Stimulated activated CD4-positive, alpha-beta T cell treated with anti-CD3 and anti-CD28 coated beads, TNF-alpha, amount 100 ng/mL, for 48 hours (primary cell): ENCODE measurements around the gene ATP6V0A1.
A peak's percentile ranks its signal among the peaks of the same experiment; 100 is the strongest.
"Not testable (repeated sequence)": the region's sequence is repeated elsewhere in the genome, so short reads cannot be mapped to it uniquely, and the experiment has no call there.

ENCODE experiments used
- DNase-seq, 3 donors: peaks; one replicate each; pipeline ENCODE4 v3.0.0-alpha.2; 2020; ENCODE audit warnings: low read depth in 3 of 3

The ATP6V0A1 gene

GRCh38 chr17:42538482-42538881 is 79.8 kb downstream of the ATP6V0A1 start:
- DNase-seq = no peak

- not testable (repeated sequence) for DNase-seq
Measured at GRCh38 chr17:42540558-42540957, 81.9 kb downstream of the ATP6V0A1 start.

- DNase-seq = no peak
Measured at GRCh38 chr17:42541041-42541833, 82.6 kb downstream of the ATP6V0A1 start.

GRCh38 chr17:42543190-42544079 is 84.8 kb downstream of the ATP6V0A1 start:
- DNase-seq = no peak

GRCh38 chr17:42544874-42545283 is 86.2 kb downstream of the ATP6V0A1 start:
- DNase-seq = no peak

- DNase-seq = not testable (repeated sequence)
Measured at GRCh38 chr17:42545755-42546505, 87.3 kb downstream of the ATP6V0A1 start.

- no peak for DNase-seq
Measured at GRCh38 chr17:42547001-42547461, 88.4 kb downstream of the ATP6V0A1 start.

GRCh38 chr17:42547698-42548069 is 89.0 kb downstream of the ATP6V0A1 start:
- no peak for DNase-seq

GRCh38 chr17:42548070-42548837 is 89.6 kb downstream of the ATP6V0A1 start:
- DNase-seq = peak in 2 of 3 donors; percentile 61 to 81

- DNase-seq = no peak
Measured at GRCh38 chr17:42548993-42549755, 90.5 kb downstream of the ATP6V0A1 start.

GRCh38 chr17:42552736-42553135 is 94.1 kb downstream of the ATP6V0A1 start, which contains the start of gene HSD17B1:
TSS of gene HSD17B1 (plus strand) at chr17:42552923. CDS start at chr17:42552934, 11 bp downstream.
- not testable (repeated sequence) for DNase-seq

GRCh38 chr17:42553161-42553818 is 94.6 kb downstream of the ATP6V0A1 start:
- DNase-seq = no peak

- DNase-seq = no peak
Measured at GRCh38 chr17:42553866-42554249, 95.2 kb downstream of the ATP6V0A1 start.

- peak in 2 of 3 donors; percentile 50 to 71 for DNase-seq
Measured at GRCh38 chr17:42554250-42555121, 95.8 kb downstream of the ATP6V0A1 start.

- DNase-seq = no peak
Measured at GRCh38 chr17:42555122-42555622, 96.5 kb downstream of the ATP6V0A1 start.

- DNase-seq = not testable (repeated sequence)
Measured at GRCh38 chr17:42555961-42556617, 97.4 kb downstream of the ATP6V0A1 start.

- no peak for DNase-seq
Measured at GRCh38 chr17:42559075-42559474, 100.4 kb downstream of the ATP6V0A1 start.

- DNase-seq = no peak
Measured at GRCh38 chr17:42560246-42560645, 101.6 kb downstream of the ATP6V0A1 start.
